ENCODE measurements around the gene NKAP. TPM values are rescaled to one million over a fixed set of nuclear protein-coding genes. Genes with fewer than 3 reads are reported as not detected.
A peak's percentile ranks its signal among the peaks of the same experiment; 100 is the strongest.

The NKAP gene
- total and polyA plus RNA-seq, 2 of the 13 experiments (the other 11 are each of a cell fraction or from before 2014, with no cell fraction given): 3.6 to 6.1 TPM

DNA sequence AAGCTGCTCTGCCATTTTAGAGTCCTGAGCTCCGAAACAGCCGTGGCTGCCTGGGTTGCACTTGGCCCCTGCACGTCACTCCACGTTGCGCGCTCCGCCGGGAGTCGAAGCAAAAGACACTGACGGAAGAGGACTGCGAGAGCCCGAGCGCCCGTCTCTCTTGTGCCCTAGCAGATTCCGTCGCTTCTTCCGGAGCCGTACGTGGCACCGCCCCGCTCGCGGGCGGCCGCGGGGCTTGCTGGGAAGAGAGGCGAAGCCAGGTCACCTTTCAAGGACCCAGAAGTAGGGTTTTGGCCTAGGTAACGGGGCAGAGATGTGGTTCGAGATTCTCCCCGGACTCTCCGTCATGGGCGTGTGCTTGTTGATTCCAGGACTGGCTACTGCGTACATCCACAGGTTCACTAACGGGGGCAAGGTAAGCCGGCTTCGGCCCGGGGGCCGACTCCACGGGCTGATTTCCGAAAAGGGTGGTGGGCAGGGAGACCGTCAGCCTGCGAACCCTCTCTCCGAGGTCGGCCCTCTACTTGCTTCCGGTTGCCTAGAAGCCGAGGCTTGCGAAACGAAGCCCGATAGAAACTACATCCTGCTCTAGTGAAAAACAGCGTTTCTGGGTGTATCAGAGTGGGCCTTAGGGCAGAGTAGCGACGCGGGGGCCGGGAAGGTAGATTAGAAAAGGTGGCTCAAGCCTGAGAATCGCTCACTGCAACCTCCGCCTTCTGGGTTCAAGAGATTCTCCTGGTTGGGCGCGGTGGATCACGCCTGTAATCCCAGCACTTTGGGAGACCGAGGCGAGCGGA, 71.8 kb downstream of the NKAP start, which contains the start of the genes NDUFA1 and RNF113A (continued):
- no peak for TF ChIP-seq FOXK1 (CRISPR knock-in tag; IDR thresholded peaks at IDR 0.05; ENCODE audit: borderline replicate concordance, low read depth)
- peak; percentile 60; the same call in 1 of the 2 replicates for TF ChIP-seq ZNF263 (CRISPR knock-in tag; IDR thresholded peaks at IDR 0.05)
- TF ChIP-seq ZFP36L1 (CRISPR knock-in tag; IDR thresholded peaks at IDR 0.05): no peak
- TF ChIP-seq, protein P1, sequence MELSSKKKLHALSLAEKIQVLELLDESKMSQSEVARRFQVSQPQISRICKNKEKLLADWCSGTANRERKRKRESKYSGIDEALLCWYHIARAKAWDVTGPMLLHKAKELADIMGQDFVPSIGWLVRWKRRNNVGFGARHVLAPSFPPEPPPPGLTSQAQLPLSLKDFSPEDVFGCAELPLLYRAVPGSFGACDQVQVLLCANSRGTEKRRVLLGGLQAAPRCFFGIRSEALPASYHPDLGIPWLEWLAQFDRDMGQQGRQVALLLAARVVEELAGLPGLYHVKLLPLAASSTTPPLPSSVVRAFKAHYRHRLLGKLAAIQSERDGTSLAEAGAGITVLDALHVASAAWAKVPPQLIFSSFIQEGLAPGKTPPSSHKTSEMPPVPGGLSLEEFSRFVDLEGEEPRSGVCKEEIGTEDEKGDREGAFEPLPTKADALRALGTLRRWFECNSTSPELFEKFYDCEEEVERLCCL (CRISPR knock-in tag; IDR thresholded peaks at IDR 0.05; ENCODE audit: borderline replicate concordance): no peak
- no peak for TF ChIP-seq RBM39 (IDR thresholded peaks at IDR 0.05; ENCODE audit: low read depth, low read length, poor library complexity, severe bottlenecking)
- TF ChIP-seq KLF15 (CRISPR knock-in tag; IDR thresholded peaks at IDR 0.05; ENCODE audit: borderline replicate concordance): no peak
- TF ChIP-seq FOSL1 (CRISPR knock-in tag; IDR thresholded peaks at IDR 0.05; ENCODE audit: borderline replicate concordance): no peak
- no peak for TF ChIP-seq TSC22D2 (CRISPR knock-in tag; IDR thresholded peaks at IDR 0.05; ENCODE audit: borderline replicate concordance)
- no peak for TF ChIP-seq FOXM1 (CRISPR knock-in tag; IDR thresholded peaks at IDR 0.05)
- TF ChIP-seq, protein P2, sequence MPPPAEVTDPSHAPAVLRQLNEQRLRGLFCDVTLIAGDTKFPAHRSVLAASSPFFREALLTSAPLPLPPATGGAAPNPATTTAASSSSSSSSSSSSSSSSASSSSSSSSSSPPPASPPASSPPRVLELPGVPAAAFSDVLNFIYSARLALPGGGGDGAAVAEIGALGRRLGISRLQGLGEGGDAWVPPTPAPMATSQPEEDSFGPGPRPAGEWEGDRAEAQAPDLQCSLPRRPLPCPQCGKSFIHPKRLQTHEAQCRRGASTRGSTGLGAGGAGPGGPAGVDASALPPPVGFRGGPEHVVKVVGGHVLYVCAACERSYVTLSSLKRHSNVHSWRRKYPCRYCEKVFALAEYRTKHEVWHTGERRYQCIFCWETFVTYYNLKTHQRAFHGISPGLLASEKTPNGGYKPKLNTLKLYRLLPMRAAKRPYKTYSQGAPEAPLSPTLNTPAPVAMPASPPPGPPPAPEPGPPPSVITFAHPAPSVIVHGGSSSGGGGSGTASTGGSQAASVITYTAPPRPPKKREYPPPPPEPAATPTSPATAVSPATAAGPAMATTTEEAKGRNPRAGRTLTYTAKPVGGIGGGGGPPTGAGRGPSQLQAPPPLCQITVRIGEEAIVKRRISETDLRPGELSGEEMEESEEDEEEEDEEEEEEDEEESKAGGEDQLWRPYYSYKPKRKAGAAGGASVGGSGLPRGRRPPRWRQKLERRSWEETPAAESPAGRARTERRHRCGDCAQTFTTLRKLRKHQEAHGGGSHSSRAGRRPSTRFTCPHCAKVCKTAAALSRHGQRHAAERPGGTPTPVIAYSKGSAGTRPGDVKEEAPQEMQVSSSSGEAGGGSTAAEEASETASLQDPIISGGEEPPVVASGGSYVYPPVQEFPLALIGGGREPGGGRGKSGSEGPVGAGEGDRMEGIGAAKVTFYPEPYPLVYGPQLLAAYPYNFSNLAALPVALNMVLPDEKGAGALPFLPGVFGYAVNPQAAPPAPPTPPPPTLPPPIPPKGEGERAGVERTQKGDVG (CRISPR knock-in tag; IDR thresholded peaks at IDR 0.05; ENCODE audit: borderline replicate concordance): no peak
- no peak; the same call in 2 of the 3 replicates for TF ChIP-seq MXI1 (IDR thresholded peaks at IDR 0.05; ENCODE audit: borderline replicate concordance, low read depth, low read length)
- no peak for TF ChIP-seq NR0B2 (CRISPR knock-in tag; IDR thresholded peaks at IDR 0.05)
- TF ChIP-seq ZNF646 (CRISPR knock-in tag; IDR thresholded peaks at IDR 0.05): no peak
- TF ChIP-seq RFXANK (CRISPR knock-in tag; IDR thresholded peaks at IDR 0.05): no peak
- no peak for TF ChIP-seq ZNF530 (CRISPR knock-in tag; IDR thresholded peaks at IDR 0.05; ENCODE audit: low read depth)
- TF ChIP-seq EED (CRISPR knock-in tag; IDR thresholded peaks at IDR 0.05): 0 out of 2 replicates have a peak, but pooled peaks have one; percentile 15
- 0 out of 2 replicates have a peak, but pooled peaks have one; percentile 12 for TF ChIP-seq GATAD2A (CRISPR knock-in tag; IDR thresholded peaks at IDR 0.05)

All from HepG2 (cell line).